ENCODE data around the gene GCSAM.

The GCSAM gene

GRCh38 chr3:112097378-112097777 is 35.7 kb downstream of the GCSAM start:
- no peak for TF ChIP-seq CTCF (IDR thresholded peaks at IDR 0.05)
- DNase-seq = no peak

DNA sequence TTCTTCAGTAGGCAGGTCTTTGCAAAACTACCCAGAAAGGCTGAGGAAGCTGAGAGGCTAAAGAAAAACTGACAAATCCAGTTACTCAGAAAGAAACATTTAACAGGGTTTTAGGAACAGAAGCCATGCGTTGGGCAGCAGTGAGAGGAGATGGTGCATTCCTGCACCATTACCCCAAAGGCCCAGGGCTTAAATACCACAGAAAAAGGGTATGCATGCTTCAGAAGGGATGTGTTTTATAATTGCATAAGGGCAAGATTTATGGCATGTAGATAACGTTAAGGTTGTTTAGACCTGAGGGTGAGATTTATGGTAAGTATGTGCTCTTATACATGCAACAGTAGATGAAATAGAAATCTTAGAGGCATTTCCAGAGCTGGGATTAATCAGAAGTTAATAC is 36.9 kb downstream of the GCSAM start:
- no peak for TF ChIP-seq CTCF (IDR thresholded peaks at IDR 0.05)
- Histone ChIP-seq H3K27me3 (no peaks in the 10 kb centered on the region), H3K27ac (no peak overlapping the region), H3K4me1 (peaks cover 0 to 27% (median 4%) of the 10 kb centered on the region in 4 donors), H3K4me3 (no peak overlapping the region), H3K36me3 (no peaks in the 10 kb centered on the region), H3K9me3 (no peaks in the 10 kb centered on the region)
- no peak for DNase-seq
- intact Hi-C loops (cut with DNase I; ENCODE audit: low total_unique reads) = no loop called here

More at GRCh38 chr3:112097378-112097777, 35.7 kb downstream of the GCSAM start:
- Histone ChIP-seq H3K27ac (no peak overlapping the region), H3K27me3 (no peaks in the 10 kb centered on the region), H3K4me1 (peaks cover 0 to 26% (median 4%) of the 10 kb centered on the region in 4 donors), H3K4me3 (no peak overlapping the region), H3K9me3 (no peaks in the 10 kb centered on the region), H3K36me3 (no peaks in the 10 kb centered on the region)
- intact Hi-C loops (cut with DNase I; ENCODE audit: low total_unique reads) = no loop called here

- Histone ChIP-seq H3K4me3 (no peak overlapping the region), H3K9me3 (no peaks in the 10 kb centered on the region), H3K27ac (no peak overlapping the region), H3K27me3 (no peaks in the 10 kb centered on the region), H3K4me1 (peaks cover 0 to 27% (median 4%) of the 10 kb centered on the region in 4 donors), H3K36me3 (no peaks in the 10 kb centered on the region)
- no peak for TF ChIP-seq CTCF (IDR thresholded peaks at IDR 0.05)
- intact Hi-C loops (cut with DNase I; ENCODE audit: low total_unique reads) = no loop called here
- no peak for DNase-seq
These were observed 37.3 kb downstream of the GCSAM start for GRCh38 chr3:112095731-112096130.

DNA sequence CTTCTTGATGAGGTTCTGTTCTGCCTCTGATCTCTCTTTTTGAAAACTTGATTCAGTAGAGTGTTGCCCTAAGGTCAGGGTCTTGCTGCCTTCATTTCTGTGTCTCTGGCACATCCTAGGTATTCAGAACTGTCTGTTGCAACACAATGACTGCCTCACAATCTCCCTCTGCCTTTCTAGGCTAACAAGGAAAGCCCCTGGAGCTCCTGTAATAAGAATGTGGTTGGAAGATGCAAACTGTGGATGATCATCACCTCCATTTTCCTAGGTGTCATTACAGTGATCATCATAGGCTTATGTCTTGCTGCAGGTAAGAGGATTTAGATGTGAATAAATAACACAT is 39.9 kb downstream of the GCSAM start:
- intact Hi-C loops (cut with DNase I; ENCODE audit: low total_unique reads) = no loop called here
- no peak overlapping the region for H3K27ac ChIP-seq
- H3K9me3 ChIP-seq = no peaks in the 10 kb centered on the region
- H3K27me3 ChIP-seq = no peaks in the 10 kb centered on the region
- no peak for DNase-seq
- peaks cover 0 to 20% (median 4%) of the 10 kb centered on the region in 4 donors for H3K4me1 ChIP-seq
- no peak for TF ChIP-seq CTCF (IDR thresholded peaks at IDR 0.05)
- H3K36me3 ChIP-seq = no peaks in the 10 kb centered on the region
- no peak overlapping the region for H3K4me3 ChIP-seq

DNA sequence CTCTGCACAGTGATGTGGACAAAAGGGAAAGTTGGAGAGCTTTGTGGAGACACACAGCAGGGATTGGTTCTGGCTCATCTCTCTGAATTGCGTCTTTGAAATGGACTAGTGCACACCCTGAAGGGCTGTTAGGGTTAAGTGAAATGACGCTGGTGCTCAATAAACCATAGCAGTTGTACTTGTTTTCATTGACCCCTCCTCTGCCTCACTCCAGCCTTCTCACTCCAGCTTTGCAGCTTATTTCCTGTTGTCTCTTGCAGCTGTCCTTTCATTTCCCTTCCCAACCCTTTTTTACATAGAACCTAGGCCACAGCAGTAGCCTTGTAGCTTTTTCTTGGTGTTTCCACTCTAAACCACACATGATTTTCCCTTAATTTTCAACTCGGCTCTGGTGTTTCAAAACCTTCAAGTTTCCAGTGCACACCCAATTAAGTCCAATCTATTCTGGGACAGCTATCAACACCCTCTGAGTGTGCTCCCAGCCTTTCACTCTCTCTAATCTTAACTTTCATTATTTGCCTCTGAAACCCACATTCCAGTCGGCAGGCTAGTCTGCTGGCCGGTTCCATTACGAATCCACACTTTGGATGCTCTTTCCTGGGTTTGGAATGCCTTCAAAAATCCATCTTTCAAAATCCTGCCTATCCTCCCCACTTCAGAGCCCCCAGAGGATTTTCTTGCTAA is 40.4 kb downstream of the GCSAM start:
- H3K4me3 ChIP-seq = no peak overlapping the region
- H3K9me3 ChIP-seq = no peaks in the 10 kb centered on the region
- no peak overlapping the region for H3K27ac ChIP-seq
- H3K27me3 ChIP-seq = no peaks in the 10 kb centered on the region
- no peaks in the 10 kb centered on the region for H3K36me3 ChIP-seq
- peaks cover 0 to 18% (median 4%) of the 10 kb centered on the region in 4 donors for H3K4me1 ChIP-seq
- TF ChIP-seq CTCF (IDR thresholded peaks at IDR 0.05) = no peak
- intact Hi-C loops (cut with DNase I; ENCODE audit: low total_unique reads) = no loop called here
- DNase-seq = no peak

All from tibial artery (tissue), 4 donors.